Fibroblast of lung (primary cell): ENCODE results near the gene NOD1. TPM values are rescaled to one million over a fixed set of nuclear protein-coding genes. Genes with fewer than 3 reads are reported as not detected.

Experiments used
- DNase-seq, 2 donors: peaks; one replicate each; pipeline versions ENCODE4 v3.0.0 to v3.0.0-alpha.2; 2010; ENCODE audit warnings: low read depth in 2 of 2
- H2AFZ ChIP-seq: 2 replicates; pipeline ENCODE4 v1.5.1; 2012; ENCODE audit warnings: low read length, control low read depth, inconsistent platforms
- H3K27ac ChIP-seq: 2 replicates; pipeline ENCODE4 v1.5.1; 2011; ENCODE audit warnings: low read length, control low read depth; ENCODE audit not compliant: insufficient read depth
- H3K27me3 ChIP-seq: 2 replicates; pipeline ENCODE4 v1.5.1; 2011; ENCODE audit warnings: mild to moderate bottlenecking, low read length; ENCODE audit not compliant: control insufficient read depth, insufficient read depth
- H3K36me3 ChIP-seq: 2 replicates; pipeline ENCODE4 v1.5.1; 2011; ENCODE audit warnings: low read length; ENCODE audit not compliant: control insufficient read depth, insufficient read depth
- H3K4me1 ChIP-seq: 2 replicates; pipeline ENCODE4 v1.5.1; 2011; ENCODE audit warnings: low read length; ENCODE audit not compliant: control insufficient read depth, insufficient read depth; ENCODE audit errors: extremely low read depth
- H3K4me2 ChIP-seq: 2 replicates; pipeline ENCODE4 v1.5.1; 2011; ENCODE audit warnings: low read length, control low read depth; ENCODE audit not compliant: insufficient read depth; ENCODE audit errors: extremely low read depth
- H3K4me3 ChIP-seq, 4 experiments: fragments of 200-600 bp in 1 of 4; sonication (generic) in 1 of 4; replicated peaks in 1 of 4; 2 replicates each; pipeline ENCODE4 v1.5.1; 2011 to 2016; ENCODE audit warnings: low read length in 4 of 4, low read depth in 3 of 4, mild to moderate bottlenecking in 3 of 4, control low read depth in 2 of 4, inconsistent platforms in 1 of 4, mixed read lengths in 1 of 4; ENCODE audit not compliant: insufficient read depth in 1 of 4; ENCODE audit errors: control extremely low read depth in 1 of 4
- H3K79me2 ChIP-seq: 2 replicates; pipeline ENCODE4 v1.5.1; 2012; ENCODE audit warnings: mild to moderate bottlenecking, low read length, inconsistent platforms; ENCODE audit not compliant: control insufficient read depth, insufficient read depth
- H3K9ac ChIP-seq: 2 replicates; pipeline ENCODE4 v1.5.1; 2011; ENCODE audit warnings: mild to moderate bottlenecking, low read length, control low read depth; ENCODE audit not compliant: insufficient read depth
- H3K9me3 ChIP-seq: 2 replicates; pipeline ENCODE4 v1.5.1; 2012; ENCODE audit warnings: low read depth, low read length; ENCODE audit not compliant: control insufficient read depth, insufficient read depth
- H4K20me1 ChIP-seq: 2 replicates; pipeline ENCODE4 v1.5.1; 2011; ENCODE audit warnings: low read length; ENCODE audit not compliant: control insufficient read depth, insufficient read depth; ENCODE audit errors: extremely low read depth
- CTCF ChIP-seq, 2 donors: IDR thresholded peaks in 1 of 2; conservative IDR thresholded peaks in 1 of 2; 1 replicate in 1 of 2; 2 replicates in 1 of 2; pipeline ENCODE4 v1.5.1; 2011 to 2012; ENCODE audit warnings: low read length in 2 of 2, control low read depth in 1 of 2, inconsistent platforms in 1 of 2, low read depth in 1 of 2, mild to moderate bottlenecking in 1 of 2
- EZH2 ChIP-seq: IDR thresholded peaks from 2 replicates; pipeline ENCODE4 v1.5.1; 2012; ENCODE audit warnings: low read length, control low read depth, mild to moderate bottlenecking; ENCODE audit errors: missing control alignments
- polyA plus RNA-seq, 2 donors: library from polyadenylated mRNA; depleted of rRNA in 1 of 2; stranded (reverse) in 1 of 2; unstranded in 1 of 2; fragments of >200 nt; gene quantifications; 2 replicates each; pipeline ENCODE4 v1.2.1, GENCODE V29; 2011 to 2012; ENCODE audit warnings: missing spikeins in 1 of 2
- total RNA-seq: library from RNA; depleted of rRNA; stranded (reverse); fragments of >200 nt; gene quantifications from 2 replicates; pipeline ENCODE4 v1.2.1, GENCODE V29; 2014

NOD1 gene
- total and polyA plus RNA-seq, 2 donors (not counting 1 experiment from before 2014, with no cell fraction given), result 3.3 to 7.3 TPM

DNA sequence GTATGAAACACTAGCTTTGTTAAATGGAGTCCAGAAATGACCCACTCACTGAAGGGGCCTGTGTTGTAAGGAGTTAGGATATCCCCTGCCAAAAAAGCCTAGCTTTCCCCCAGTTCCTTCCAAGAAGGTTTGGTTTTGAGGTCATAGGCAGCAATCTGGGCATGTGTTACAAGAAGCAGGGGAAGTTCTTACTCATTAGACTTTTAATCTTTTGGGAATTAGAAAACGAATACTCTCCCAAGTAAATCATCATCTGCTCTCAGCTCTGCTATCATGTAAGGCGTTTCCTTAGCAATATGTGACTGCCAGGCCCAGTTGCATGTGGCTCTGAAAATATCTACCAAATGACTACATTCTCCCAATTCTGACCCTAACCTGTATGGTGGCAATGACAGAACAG lies 3.7 kb downstream of the NOD1 start:
- no peaks in the 10 kb centered on the region for H4K20me1 ChIP-seq
- peaks cover 2% of the 10 kb centered on the region for H3K79me2 ChIP-seq
- peak; percentile 92 to 95 for DNase-seq
- no peak overlapping the region for H3K9ac ChIP-seq
- H3K4me2 ChIP-seq, result no peak overlapping the region
- H3K4me3 ChIP-seq, result no peak overlapping the region
- no peaks in the 10 kb centered on the region for H3K9me3 ChIP-seq
- H3K27ac ChIP-seq, result peak overlapping the region; percentile 55
- H3K27me3 ChIP-seq, result no peaks in the 10 kb centered on the region
- no peak overlapping the region for H2AFZ ChIP-seq
- peaks cover 44% of the 10 kb centered on the region for H3K4me1 ChIP-seq
- TF ChIP-seq EZH2 (no peak), CTCF (conservative IDR thresholded peaks at IDR 0.05 in 1 of 2, IDR thresholded peaks at IDR 0.05 in 1 of 2; ENCODE audit: low read depth in 1 of 2, low read length in 2 of 2) (no peak)
- H3K36me3 ChIP-seq, result no peaks in the 10 kb centered on the region

DNA sequence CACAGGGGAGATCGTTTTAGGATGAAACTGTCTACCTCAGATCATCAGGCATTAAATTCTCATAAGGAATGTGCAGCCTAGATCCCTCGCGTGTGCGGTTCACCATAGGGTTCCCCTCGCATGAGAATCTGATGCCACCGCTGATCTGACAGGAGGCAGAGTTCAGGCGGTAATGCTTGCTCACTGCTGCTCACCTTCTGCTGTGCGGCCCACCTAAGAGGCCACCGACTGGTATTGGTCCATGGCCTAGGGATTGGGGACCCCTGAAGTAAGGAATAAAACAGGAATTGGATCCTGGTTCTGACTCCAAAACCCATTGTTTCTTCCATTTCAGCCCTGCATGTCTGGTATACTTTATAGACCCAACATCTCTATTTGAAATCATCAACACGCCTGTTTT lies 4.1 kb downstream of the NOD1 start:
- H3K9ac ChIP-seq, result no peak overlapping the region
- peaks cover 46% of the 10 kb centered on the region for H3K4me1 ChIP-seq
- peak overlapping the region; percentile 55 for H3K27ac ChIP-seq
- H3K36me3 ChIP-seq, result no peaks in the 10 kb centered on the region
- TF ChIP-seq EZH2 (no peak), CTCF (conservative IDR thresholded peaks at IDR 0.05 in 1 of 2, IDR thresholded peaks at IDR 0.05 in 1 of 2; ENCODE audit: low read depth in 1 of 2, low read length in 2 of 2) (no peak)
- H3K79me2 ChIP-seq, result peaks cover 2% of the 10 kb centered on the region
- DNase-seq, result no peak
- no peaks in the 10 kb centered on the region for H3K27me3 ChIP-seq
- H3K4me3 ChIP-seq, result no peak overlapping the region
- H2AFZ ChIP-seq, result no peak overlapping the region
- no peaks in the 10 kb centered on the region for H3K9me3 ChIP-seq
- H3K4me2 ChIP-seq, result no peak overlapping the region
- no peaks in the 10 kb centered on the region for H4K20me1 ChIP-seq

- H3K79me2 ChIP-seq, result peaks cover 2% of the 10 kb centered on the region
- DNase-seq, result no peak
- H3K27ac ChIP-seq, result no peak overlapping the region
- no peak overlapping the region for H3K4me3 ChIP-seq
- no peaks in the 10 kb centered on the region for H3K27me3 ChIP-seq
- no peak overlapping the region for H2AFZ ChIP-seq
- H3K4me1 ChIP-seq, result peaks cover 48% of the 10 kb centered on the region
- H3K4me2 ChIP-seq, result no peak overlapping the region
- TF ChIP-seq CTCF (conservative IDR thresholded peaks at IDR 0.05 in 1 of 2, IDR thresholded peaks at IDR 0.05 in 1 of 2; ENCODE audit: low read depth in 1 of 2, low read length in 2 of 2) (no peak), EZH2 (no peak)
- no peak overlapping the region for H3K9ac ChIP-seq
- no peaks in the 10 kb centered on the region for H3K9me3 ChIP-seq
- H4K20me1 ChIP-seq, result no peaks in the 10 kb centered on the region
- H3K36me3 ChIP-seq, result no peaks in the 10 kb centered on the region
Observed at GRCh38 chr7:30473903-30474302, 4.7 kb downstream of the NOD1 start.
